Right atrium auricular region (tissue), 2 donors: ENCODE data around the gene EIF2B2. TPM values are rescaled to one million over a fixed set of nuclear protein-coding genes. Genes with fewer than 3 reads are reported as not detected.
A peak's percentile ranks its signal among the peaks of the same experiment; 100 is the strongest.

ENCODE experiments used
- DNase-seq: peaks from one replicate; pipeline ENCODE4 v3.0.0-alpha.2; 2019; ENCODE audit warnings: low spot score
- H3K27ac ChIP-seq, 2 donors: fragments of 200-600 bp; sonication (generic); 1 replicate in 1 of 2; 2 replicates in 1 of 2; pipeline ENCODE4 v1.5.1; 2016 to 2019
- H3K27me3 ChIP-seq, 2 donors: fragments of 200-600 bp; sonication (generic); one replicate each; pipeline versions ENCODE4 v1.5.1 to v1.6.0; 2017 to 2019
- H3K36me3 ChIP-seq: fragments of 200-600 bp; sonication (generic); one replicate; pipeline ENCODE4 v1.5.1; 2016
- H3K4me1 ChIP-seq, 2 donors: fragments of 200-600 bp; sonication (generic); one replicate each; pipeline versions ENCODE4 v1.5.1 to v1.6.0; 2017 to 2019
- H3K4me3 ChIP-seq, 2 donors: fragments of 200-600 bp; sonication (generic); 1 replicate in 1 of 2; 2 replicates in 1 of 2; pipeline ENCODE4 v1.5.1; 2017 to 2019; ENCODE audit warnings: mild to moderate bottlenecking in 1 of 2, moderate library complexity in 1 of 2
- H3K9me3 ChIP-seq, 2 donors: fragments of 200-600 bp; sonication (generic); one replicate each; pipeline ENCODE4 v1.5.1; 2019
- total RNA-seq, 2 donors: library from RNA; depleted of rRNA; stranded (reverse); fragments of >200 nt; gene quantifications; one replicate each; pipeline ENCODE4 v1.1.0, GENCODE V29; 2016
- TF ChIP-seq, protein P1 (sequence below), 2 donors: fragments of 200-600 bp; sonication (generic); IDR thresholded peaks; one replicate each; pipeline ENCODE4 v1.5.1; 2019; ENCODE audit warnings: antibody characterized with exemption in 2 of 2

EIF2B2 gene
- total RNA-seq, 2 donors from 2014 or later = 26.1 to 35.3 TPM

DNA sequence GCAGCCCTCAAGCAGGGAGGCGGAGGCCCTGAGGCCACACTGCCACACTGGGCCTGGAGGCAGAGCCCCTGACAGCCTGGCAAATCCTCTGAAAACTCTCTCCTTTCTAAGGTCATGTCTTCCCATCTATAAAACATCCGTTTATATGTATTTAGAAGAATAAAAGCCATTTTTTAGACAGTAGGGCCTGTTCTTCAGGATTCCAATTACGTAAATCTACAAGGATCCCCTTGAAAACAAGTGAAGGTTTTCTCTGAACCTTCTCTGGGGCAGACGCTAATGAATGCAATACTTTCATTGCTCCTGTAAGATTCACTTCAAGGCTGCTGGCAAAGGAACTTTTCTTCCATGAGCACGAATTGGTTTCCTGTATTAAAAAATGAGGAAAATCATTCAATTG is 12.8 kb downstream of the EIF2B2 start:
- TF ChIP-seq, protein P1, sequence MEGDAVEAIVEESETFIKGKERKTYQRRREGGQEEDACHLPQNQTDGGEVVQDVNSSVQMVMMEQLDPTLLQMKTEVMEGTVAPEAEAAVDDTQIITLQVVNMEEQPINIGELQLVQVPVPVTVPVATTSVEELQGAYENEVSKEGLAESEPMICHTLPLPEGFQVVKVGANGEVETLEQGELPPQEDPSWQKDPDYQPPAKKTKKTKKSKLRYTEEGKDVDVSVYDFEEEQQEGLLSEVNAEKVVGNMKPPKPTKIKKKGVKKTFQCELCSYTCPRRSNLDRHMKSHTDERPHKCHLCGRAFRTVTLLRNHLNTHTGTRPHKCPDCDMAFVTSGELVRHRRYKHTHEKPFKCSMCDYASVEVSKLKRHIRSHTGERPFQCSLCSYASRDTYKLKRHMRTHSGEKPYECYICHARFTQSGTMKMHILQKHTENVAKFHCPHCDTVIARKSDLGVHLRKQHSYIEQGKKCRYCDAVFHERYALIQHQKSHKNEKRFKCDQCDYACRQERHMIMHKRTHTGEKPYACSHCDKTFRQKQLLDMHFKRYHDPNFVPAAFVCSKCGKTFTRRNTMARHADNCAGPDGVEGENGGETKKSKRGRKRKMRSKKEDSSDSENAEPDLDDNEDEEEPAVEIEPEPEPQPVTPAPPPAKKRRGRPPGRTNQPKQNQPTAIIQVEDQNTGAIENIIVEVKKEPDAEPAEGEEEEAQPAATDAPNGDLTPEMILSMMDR (IDR thresholded peaks at IDR 0.05) = no peak
- H3K36me3 ChIP-seq = peaks cover 60% of the 10 kb centered on the region
- no peak overlapping the region for H3K27ac ChIP-seq

DNA sequence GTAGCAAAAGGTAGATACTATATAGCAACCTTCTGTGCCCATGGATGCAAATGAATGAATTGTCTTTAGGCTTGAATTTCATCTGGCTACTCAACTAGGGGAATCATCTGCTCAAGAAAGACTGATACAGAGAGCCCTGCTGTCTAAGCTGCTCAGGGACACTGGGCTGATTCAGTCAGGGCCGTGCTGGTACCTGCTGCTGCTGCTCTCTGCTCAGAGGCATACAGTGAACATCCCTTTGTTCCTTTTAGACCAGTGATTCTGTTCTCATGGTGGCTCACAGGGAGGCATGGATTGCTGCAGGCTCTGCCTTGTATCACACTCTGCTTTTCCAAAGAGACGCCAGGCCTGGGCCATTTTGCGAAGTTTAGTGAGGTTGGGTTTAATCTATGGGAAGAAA is 14.1 kb downstream of the EIF2B2 start:
- no peak overlapping the region for H3K27ac ChIP-seq
- H3K27me3 ChIP-seq = no peaks in the 10 kb centered on the region
- peaks cover 0 to 25% of the 10 kb centered on the region in 2 donors for H3K4me1 ChIP-seq
- no peaks in the 10 kb centered on the region for H3K9me3 ChIP-seq
- TF ChIP-seq, protein P1 (IDR thresholded peaks at IDR 0.05) = no peak
- no peak for DNase-seq
- H3K4me3 ChIP-seq = no peak overlapping the region
- peaks cover 60% of the 10 kb centered on the region for H3K36me3 ChIP-seq

More for the DNA sequence above, 12.8 kb downstream of the EIF2B2 start:
- no peaks in the 10 kb centered on the region for H3K27me3 ChIP-seq
- no peak for DNase-seq
- no peaks in the 10 kb centered on the region for H3K9me3 ChIP-seq
- H3K4me3 ChIP-seq = no peak overlapping the region
- peaks cover 0 to 33% of the 10 kb centered on the region in 2 donors for H3K4me1 ChIP-seq

DNA sequence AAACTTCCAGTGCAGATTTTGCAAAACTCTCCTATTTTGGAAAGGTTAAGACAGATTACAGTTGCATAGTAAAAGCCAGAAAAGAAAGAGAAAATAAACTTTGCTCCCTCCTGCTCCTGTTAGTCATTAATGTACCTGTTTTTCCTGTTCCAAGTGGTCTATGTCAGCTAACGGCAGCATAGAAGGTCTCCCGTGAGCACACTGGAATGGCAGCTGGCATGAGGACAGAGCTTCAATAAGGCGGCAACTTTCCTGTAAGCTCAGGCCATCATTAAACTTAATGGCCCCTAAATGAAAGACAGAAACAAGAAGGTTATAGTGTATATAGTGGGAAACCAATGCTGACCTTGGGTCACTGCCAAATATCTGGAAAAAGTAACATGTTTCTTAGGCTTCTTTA is 16.0 kb downstream of the EIF2B2 start:
- Histone ChIP-seq H3K27ac (no peak overlapping the region), H3K36me3 (peaks cover 60% of the 10 kb centered on the region), H3K4me1 (peaks cover 0 to 15% of the 10 kb centered on the region in 2 donors), H3K9me3 (no peaks in the 10 kb centered on the region), H3K27me3 (no peaks in the 10 kb centered on the region), H3K4me3 (no peak overlapping the region)
- no peak for DNase-seq
- TF ChIP-seq, protein P1 (IDR thresholded peaks at IDR 0.05) = no peak

DNA sequence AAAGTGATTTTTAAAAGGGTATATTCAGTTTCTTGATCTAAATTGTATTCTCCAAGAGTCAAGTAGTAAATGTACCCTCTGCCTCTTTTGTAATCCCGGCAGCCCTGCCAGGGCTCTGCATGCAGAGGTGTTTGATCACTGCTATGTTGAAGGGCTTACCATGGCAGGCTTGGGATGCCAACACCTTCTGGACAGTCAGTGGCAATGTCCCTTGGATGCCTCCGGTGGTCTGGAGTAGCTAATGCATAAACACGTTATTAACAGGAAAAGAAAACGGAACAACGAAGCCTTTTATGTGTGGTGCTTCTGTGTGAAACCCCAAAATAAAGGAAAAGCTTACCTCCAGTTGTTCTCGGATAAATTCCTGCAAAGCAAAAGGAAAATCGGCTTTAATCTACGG is 19.9 kb downstream of the EIF2B2 start:
- Histone ChIP-seq H3K36me3 (peaks cover 29% of the 10 kb centered on the region), H3K27me3 (no peaks in the 10 kb centered on the region), H3K9me3 (no peaks in the 10 kb centered on the region), H3K27ac (peak overlapping the region in 1 of 2 donors; percentile 36), H3K4me3 (no peak overlapping the region), H3K4me1 (peaks cover 0 to 8% of the 10 kb centered on the region in 2 donors)
- TF ChIP-seq, protein P1 (IDR thresholded peaks at IDR 0.05) = peak; percentile 20 to 44
- no peak for DNase-seq

DNA sequence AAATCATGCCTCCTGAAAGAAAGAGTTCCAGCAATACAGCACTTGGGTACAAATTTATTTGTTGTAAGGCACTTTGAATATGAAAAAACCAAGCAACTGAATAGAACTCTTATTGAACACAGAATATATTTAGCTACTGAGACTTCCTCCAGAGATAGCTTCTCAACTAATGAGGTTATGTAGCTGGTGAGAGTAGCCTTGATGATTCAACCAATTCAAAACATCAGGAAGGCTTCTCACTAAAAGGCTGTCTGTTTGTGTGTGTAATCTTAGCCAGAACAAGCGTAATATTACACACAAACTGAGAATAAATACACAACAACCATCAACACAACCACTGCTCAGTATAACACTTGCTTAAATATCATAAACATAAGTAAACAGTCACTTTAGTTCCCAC is 20.4 kb downstream of the EIF2B2 start:
- H3K36me3 ChIP-seq = peaks cover 25% of the 10 kb centered on the region
- TF ChIP-seq, protein P1 (IDR thresholded peaks at IDR 0.05) = no peak
- H3K27me3 ChIP-seq = no peaks in the 10 kb centered on the region
- H3K9me3 ChIP-seq = no peaks in the 10 kb centered on the region
- peak overlapping the region in 1 of 2 donors; percentile 36 for H3K27ac ChIP-seq
- no peak for DNase-seq
- no peak overlapping the region for H3K4me3 ChIP-seq
- H3K4me1 ChIP-seq = peaks cover 0 to 8% of the 10 kb centered on the region in 2 donors

DNA sequence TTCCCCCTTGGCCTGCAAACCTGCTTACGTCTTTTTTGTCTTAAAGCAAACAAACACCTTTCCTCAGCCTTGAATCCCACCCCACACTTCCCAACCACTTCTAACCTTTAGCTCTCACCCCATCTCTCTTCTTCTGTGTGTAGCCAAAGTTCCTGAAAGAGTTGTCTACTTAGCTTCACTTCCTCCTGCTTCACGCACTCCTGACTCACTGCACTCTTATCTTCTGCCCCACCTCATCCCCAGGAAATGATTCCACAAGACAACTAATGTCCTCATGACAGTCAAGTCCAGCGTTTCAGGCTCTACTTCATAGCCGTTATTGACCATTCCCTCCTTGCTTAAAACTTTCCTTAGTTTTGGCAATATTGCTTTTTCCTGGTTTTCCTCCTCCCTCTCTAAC is 22.4 kb downstream of the EIF2B2 start:
- H3K4me1 ChIP-seq = peaks cover 0 to 8% of the 10 kb centered on the region in 2 donors
- no peaks in the 10 kb centered on the region for H3K9me3 ChIP-seq
- TF ChIP-seq, protein P1 (IDR thresholded peaks at IDR 0.05) = no peak
- H3K36me3 ChIP-seq = peaks cover 22% of the 10 kb centered on the region
- H3K4me3 ChIP-seq = no peak overlapping the region
- DNase-seq = no peak
- H3K27me3 ChIP-seq = no peaks in the 10 kb centered on the region
- H3K27ac ChIP-seq = no peak overlapping the region
